Sigmoid colon (tissue), 7 donors: ENCODE data around the gene MEF2A. TPM values are rescaled to one million over a fixed set of nuclear protein-coding genes. Genes with fewer than 3 reads are reported as not detected.

Source experiments
- DNase-seq: peaks from one replicate; pipeline ENCODE4 v3.0.0-alpha.2; 2019
- H3K27ac ChIP-seq, 4 donors: fragments of 200-600 bp; sonication (generic); one replicate each; pipeline ENCODE4 v1.5.1; 2016 to 2019; ENCODE audit warnings: mild to moderate bottlenecking in 1 of 4
- H3K27me3 ChIP-seq, 3 donors: fragments of 200-600 bp; sonication (generic); one replicate each; pipeline ENCODE4 v1.5.1; 2019; ENCODE audit warnings: mild to moderate bottlenecking in 1 of 3
- H3K36me3 ChIP-seq, 4 donors: fragments of 200-600 bp; sonication (generic); one replicate each; pipeline ENCODE4 v1.5.1; 2016 to 2019
- H3K4me1 ChIP-seq, 4 donors: fragments of 200-600 bp; sonication (generic); one replicate each; pipeline ENCODE4 v1.5.1; 2017 to 2019
- H3K4me3 ChIP-seq, 4 donors: fragments of 200-600 bp; sonication (generic); one replicate each; pipeline ENCODE4 v1.5.1; 2017 to 2019; ENCODE audit warnings: mild to moderate bottlenecking in 2 of 4, moderate library complexity in 1 of 4
- H3K9me3 ChIP-seq, 4 donors: fragments of 200-600 bp in 3 of 4; sonication (generic) in 3 of 4; one replicate each; pipeline versions ENCODE4 v1.5.1 to v1.6.1; 2013 to 2019
- CTCF ChIP-seq, 4 experiments: fragments of 450-650 bp in 3 of 4; fragments of 200-600 bp in 1 of 4; IDR thresholded peaks; one replicate each; pipeline ENCODE4 v1.5.1; 2016 to 2019; ENCODE audit warnings: antibody characterized with exemption in 4 of 4, mild to moderate bottlenecking in 3 of 4, moderate library complexity in 2 of 4
- EP300 ChIP-seq, 4 donors: sonication (generic); formaldehyde crosslinking; IDR thresholded peaks; one replicate each; pipeline ENCODE4 v1.6.1; 2017; ENCODE audit warnings: antibody characterized with exemption in 4 of 4
- POLR2A ChIP-seq, 2 donors: fragments of 450-650 bp; IDR thresholded peaks; one replicate each; pipeline ENCODE4 v1.6.1; 2016; ENCODE audit warnings: antibody characterized with exemption in 2 of 2, mild to moderate bottlenecking in 2 of 2, moderate library complexity in 2 of 2
- POLR2AphosphoS5 ChIP-seq, 4 donors: sonication (generic); formaldehyde crosslinking; IDR thresholded peaks; one replicate each; pipeline ENCODE4 v1.6.1; 2017; ENCODE audit warnings: antibody characterized with exemption in 4 of 4
- WGBS, 2 donors: extraction: QIAGEN DNeasy Blood & Tissue Kit; methylation state at CpG; one replicate each; pipeline ENCODE4 v1.1.7; 2013; 5-methylcytosine and 5-hydroxymethylcytosine counted together
- intact Hi-C: fragments of 100-400 bp; cut with DNase I; formaldehyde crosslinking; loops from one replicate; pipeline ENCODE4 v1.15.1; 2023
- polyA plus RNA-seq, 3 donors: library from polyadenylated mRNA; stranded (reverse); fragments of 200-250 nt; gene quantifications; one replicate each; pipeline ENCODE4 v1.2.3, GENCODE V29; 2013
- total RNA-seq, 4 donors: library from RNA; depleted of rRNA; stranded (reverse); fragments of >200 nt; gene quantifications; one replicate each; pipeline ENCODE4 v1.1.0, GENCODE V29; 2016
- donor health status: healthy with polysubstance abuse.
- donor health status: Bipolar disorder and iron deficiency.
- donor health status: healthy.

Gene MEF2A
- total and polyA plus RNA-seq, 7 donors: 11.6 to 123 (median 78.8) TPM

DNA sequence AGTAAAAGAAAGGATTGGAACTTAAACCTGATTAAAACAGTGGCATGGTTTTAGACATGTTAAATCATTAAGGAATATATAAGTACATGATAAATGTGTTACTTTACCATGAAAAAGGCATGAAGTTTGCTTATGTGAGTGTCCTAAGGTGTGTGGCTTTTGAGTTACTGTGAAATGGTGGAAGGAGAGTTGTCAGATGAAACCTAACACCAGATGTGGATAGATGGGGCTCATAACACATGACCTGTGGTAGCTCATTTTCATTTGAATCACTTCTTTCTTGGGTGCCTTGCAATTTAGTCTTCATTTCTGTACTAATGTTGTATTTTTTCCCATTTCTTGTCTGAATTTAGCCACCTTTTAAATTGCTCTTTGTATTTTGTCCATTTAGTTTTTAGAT lies 13.0 kb downstream of the MEF2A start:
- Histone ChIP-seq H3K27me3 (no peaks in the 10 kb centered on the region), H3K4me3 (no peak overlapping the region), H3K36me3 (no peaks in the 10 kb centered on the region), H3K27ac (no peak overlapping the region), H3K9me3 (no peaks in the 10 kb centered on the region), H3K4me1 (peaks cover 0 to 79% (median 71%) of the 10 kb centered on the region in 4 donors)
- TF ChIP-seq POLR2AphosphoS5 (IDR thresholded peaks at IDR 0.05) (no peak), CTCF (IDR thresholded peaks at IDR 0.05) (no peak), POLR2A (IDR thresholded peaks at IDR 0.05) (no peak), EP300 (IDR thresholded peaks at IDR 0.05) (no peak)
- intact Hi-C loops: no loop called here
- no peak for DNase-seq

GRCh38 chr15:99580076-99580475 lies 14.3 kb downstream of the MEF2A start:
- 88 to 92% methylated on average over 3 of the region's 3 CpGs for WGBS, 2 donors
- Histone ChIP-seq H3K4me1 (peaks cover 0 to 70% (median 63%) of the 10 kb centered on the region in 4 donors), H3K27ac (no peak overlapping the region), H3K27me3 (no peaks in the 10 kb centered on the region), H3K9me3 (no peaks in the 10 kb centered on the region), H3K4me3 (no peak overlapping the region), H3K36me3 (no peaks in the 10 kb centered on the region)
- DNase-seq: no peak
- intact Hi-C loops: no loop called here
- TF ChIP-seq CTCF (IDR thresholded peaks at IDR 0.05) (no peak), EP300 (IDR thresholded peaks at IDR 0.05) (no peak), POLR2A (IDR thresholded peaks at IDR 0.05) (no peak), POLR2AphosphoS5 (IDR thresholded peaks at IDR 0.05) (no peak)

DNA sequence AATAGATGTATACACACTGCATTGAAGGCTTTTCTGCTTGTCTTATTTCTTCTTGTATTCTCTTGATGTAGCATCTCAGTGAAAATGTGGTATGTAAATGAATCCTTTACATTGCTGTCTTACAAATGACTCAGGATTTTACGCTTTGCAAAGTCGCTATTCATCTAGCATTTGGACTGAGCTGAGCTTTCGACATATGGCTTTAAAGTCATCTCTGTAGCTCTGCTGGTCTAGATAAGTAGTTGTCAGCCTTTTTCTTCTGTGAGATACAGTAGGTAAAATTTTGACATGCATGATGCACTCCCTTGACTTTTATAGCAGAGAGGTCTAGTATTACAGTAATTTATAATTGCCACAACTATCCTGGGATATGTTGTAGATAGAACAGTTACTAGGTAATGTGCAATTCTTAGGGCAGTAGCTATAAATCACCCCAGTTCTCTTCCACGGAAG lies 16.8 kb downstream of the MEF2A start:
- Histone ChIP-seq H3K27ac (peak overlapping the region in 1 of 4 donors; percentile 16), H3K4me1 (peaks cover 0 to 62% (median 55%) of the 10 kb centered on the region in 4 donors), H3K9me3 (peaks cover 0 to 6% (median 2%) of the 10 kb centered on the region in 4 donors), H3K4me3 (no peak overlapping the region), H3K36me3 (no peaks in the 10 kb centered on the region), H3K27me3 (no peaks in the 10 kb centered on the region)
- intact Hi-C loops: no loop called here
- DNase-seq: no peak
- peak in 2 of 4 donors; percentile 26 to 41 for TF ChIP-seq POLR2AphosphoS5 (IDR thresholded peaks at IDR 0.05)
- no peak for TF ChIP-seq CTCF (IDR thresholded peaks at IDR 0.05)
- WGBS, 2 donors: 88 to 89% methylated on average over 4 of the region's 4 CpGs

- 91% methylated on average over 2 of the region's 2 CpGs for WGBS, 2 donors
Measured at GRCh38 chr15:99584081-99584600, 18.4 kb downstream of the MEF2A start.

More at GRCh38 chr15:99584081-99584600, 18.4 kb downstream of the MEF2A start:
- no peak for TF ChIP-seq POLR2AphosphoS5 (IDR thresholded peaks at IDR 0.05)
- TF ChIP-seq EP300 (IDR thresholded peaks at IDR 0.05): no peak
- no peak for TF ChIP-seq CTCF (IDR thresholded peaks at IDR 0.05)
- TF ChIP-seq POLR2A (IDR thresholded peaks at IDR 0.05): no peak
- no peak overlapping the region for H3K27ac ChIP-seq
- H3K36me3 ChIP-seq: no peaks in the 10 kb centered on the region
- H3K9me3 ChIP-seq: peaks cover 0 to 6% (median 2%) of the 10 kb centered on the region in 4 donors
- H3K27me3 ChIP-seq: no peaks in the 10 kb centered on the region
- H3K4me1 ChIP-seq: peaks cover 0 to 52% (median 44%) of the 10 kb centered on the region in 4 donors
- DNase-seq: no peak
- intact Hi-C loops: no loop called here
- H3K4me3 ChIP-seq: no peak overlapping the region
